GM18907 (cell line): ENCODE measurements around the gene NRXN3.

Experiments
- ATAC-seq: cut with Tn5 transposase; IDR thresholded peaks from one replicate; pipeline ENCODE4 v1.9.1; 2021; ENCODE audit warnings: mild to moderate bottlenecking, moderate library complexity; ENCODE audit not compliant: unreplicated experiment

Gene NRXN3

GRCh38 chr14:79548836-79549235 is 1378.7 kb downstream of the NRXN3 start:
- no peak for ATAC-seq

GRCh38 chr14:79549515-79549914 is 1379.3 kb downstream of the NRXN3 start:
- no peak for ATAC-seq

- ATAC-seq: no peak
Measured at GRCh38 chr14:79551523-79551922, 1381.3 kb downstream of the NRXN3 start.

- no peak for ATAC-seq
Measured at GRCh38 chr14:79552778-79553177, 1382.6 kb downstream of the NRXN3 start.

- no peak for ATAC-seq
Measured at GRCh38 chr14:79554816-79555215, 1384.6 kb downstream of the NRXN3 start.

- no peak for ATAC-seq
Measured at GRCh38 chr14:79555429-79555828, 1385.3 kb downstream of the NRXN3 start.

GRCh38 chr14:79557309-79557708 is 1387.1 kb downstream of the NRXN3 start:
- ATAC-seq: no peak

GRCh38 chr14:79562185-79562584 is 1392.0 kb downstream of the NRXN3 start:
- ATAC-seq: no peak

- ATAC-seq: no peak
Measured at GRCh38 chr14:79564371-79564770, 1394.2 kb downstream of the NRXN3 start.

GRCh38 chr14:79567306-79567705 is 1397.1 kb downstream of the NRXN3 start:
- ATAC-seq: no peak

- ATAC-seq: no peak
Measured at GRCh38 chr14:79568594-79568993, 1398.4 kb downstream of the NRXN3 start.

- ATAC-seq: no peak
Measured at GRCh38 chr14:79569072-79569471, 1398.9 kb downstream of the NRXN3 start.

GRCh38 chr14:79570648-79571047 is 1400.5 kb downstream of the NRXN3 start:
- no peak for ATAC-seq

GRCh38 chr14:79571366-79571765 is 1401.2 kb downstream of the NRXN3 start:
- ATAC-seq: no peak

GRCh38 chr14:79573486-79573885 is 1403.3 kb downstream of the NRXN3 start:
- no peak for ATAC-seq

GRCh38 chr14:79575032-79575431 is 1404.9 kb downstream of the NRXN3 start:
- no peak for ATAC-seq

GRCh38 chr14:79576424-79576823 is 1406.3 kb downstream of the NRXN3 start:
- ATAC-seq: no peak

GRCh38 chr14:79578470-79578869 is 1408.3 kb downstream of the NRXN3 start:
- ATAC-seq: no peak

- ATAC-seq: no peak
Measured at GRCh38 chr14:79580414-79580813, 1410.2 kb downstream of the NRXN3 start.

GRCh38 chr14:79580906-79581305 is 1410.7 kb downstream of the NRXN3 start:
- ATAC-seq: no peak

GRCh38 chr14:79581912-79582576 is 1411.9 kb downstream of the NRXN3 start:
- no peak for ATAC-seq

- ATAC-seq: no peak
Measured at GRCh38 chr14:79583738-79584408, 1413.7 kb downstream of the NRXN3 start.

- no peak for ATAC-seq
Measured at GRCh38 chr14:79584679-79585078, 1414.5 kb downstream of the NRXN3 start.
